GM10266 (cell line): ENCODE measurements around the gene PGAP3.

Experiments
- DNase-seq: peaks from one replicate; pipeline ENCODE4 v3.0.0; 2012; ENCODE audit errors: extremely low spot score
- CTCF ChIP-seq: IDR thresholded peaks from 2 replicates; pipeline ENCODE4 v1.5.1; 2012; ENCODE audit warnings: mild to moderate bottlenecking, low read depth; ENCODE audit not compliant: control insufficient read depth, insufficient read depth; ENCODE audit errors: missing control alignments

The PGAP3 gene

GRCh38 chr17:39677072-39677471, 10.8 kb downstream of the PGAP3 start:
- no peak for TF ChIP-seq CTCF
- no peak for DNase-seq

- TF ChIP-seq CTCF = no peak
- peak; percentile 64 for DNase-seq
These were observed 11.5 kb downstream of the PGAP3 start for GRCh38 chr17:39676198-39676819.

- DNase-seq = no peak
- no peak for TF ChIP-seq CTCF
These were observed 12.3 kb downstream of the PGAP3 start for GRCh38 chr17:39675390-39676082.

- no peak for DNase-seq
These were observed 13.0 kb downstream of the PGAP3 start for GRCh38 chr17:39674702-39675389.

GRCh38 chr17:39674179-39674578, 13.7 kb downstream of the PGAP3 start:
- no peak for TF ChIP-seq CTCF
- DNase-seq = no peak

More at GRCh38 chr17:39674702-39675389, 13.0 kb downstream of the PGAP3 start:
- TF ChIP-seq CTCF = no peak

- no peak for TF ChIP-seq CTCF
- no peak for DNase-seq
These were observed 14.3 kb downstream of the PGAP3 start for GRCh38 chr17:39673335-39674081.
